GM12874 (cell line): ENCODE data around the gene YPEL5.

Experiments used
- TF ChIP-seq, protein P1 (sequence below): IDR thresholded peaks from 2 replicates; pipeline ENCODE4 v1.5.1; 2011; ENCODE audit warnings: low read depth, mild to moderate bottlenecking, control low read depth, low read length, moderate library complexity; ENCODE audit not compliant: insufficient read depth

Gene YPEL5

DNA sequence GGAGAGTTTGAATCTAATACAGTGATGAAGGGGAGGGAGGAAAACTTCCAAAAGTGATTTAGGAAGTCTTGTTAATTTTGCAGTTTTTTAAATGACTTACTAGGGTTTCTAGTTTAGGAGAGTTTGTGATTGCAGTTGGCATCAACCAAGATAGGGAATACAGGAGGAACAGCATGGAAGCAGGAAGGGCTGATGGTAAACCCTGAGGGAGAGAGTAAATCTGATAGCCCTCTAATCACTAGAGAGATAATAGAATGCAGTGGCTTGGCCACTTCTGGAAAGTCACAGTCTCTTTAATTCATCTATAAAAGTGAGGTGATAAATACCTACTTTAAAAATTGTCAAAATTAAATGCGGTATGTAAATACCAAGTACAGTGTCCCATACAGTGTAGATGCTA lies 5.6 kb downstream of the YPEL5 start:
- TF ChIP-seq, protein P1, sequence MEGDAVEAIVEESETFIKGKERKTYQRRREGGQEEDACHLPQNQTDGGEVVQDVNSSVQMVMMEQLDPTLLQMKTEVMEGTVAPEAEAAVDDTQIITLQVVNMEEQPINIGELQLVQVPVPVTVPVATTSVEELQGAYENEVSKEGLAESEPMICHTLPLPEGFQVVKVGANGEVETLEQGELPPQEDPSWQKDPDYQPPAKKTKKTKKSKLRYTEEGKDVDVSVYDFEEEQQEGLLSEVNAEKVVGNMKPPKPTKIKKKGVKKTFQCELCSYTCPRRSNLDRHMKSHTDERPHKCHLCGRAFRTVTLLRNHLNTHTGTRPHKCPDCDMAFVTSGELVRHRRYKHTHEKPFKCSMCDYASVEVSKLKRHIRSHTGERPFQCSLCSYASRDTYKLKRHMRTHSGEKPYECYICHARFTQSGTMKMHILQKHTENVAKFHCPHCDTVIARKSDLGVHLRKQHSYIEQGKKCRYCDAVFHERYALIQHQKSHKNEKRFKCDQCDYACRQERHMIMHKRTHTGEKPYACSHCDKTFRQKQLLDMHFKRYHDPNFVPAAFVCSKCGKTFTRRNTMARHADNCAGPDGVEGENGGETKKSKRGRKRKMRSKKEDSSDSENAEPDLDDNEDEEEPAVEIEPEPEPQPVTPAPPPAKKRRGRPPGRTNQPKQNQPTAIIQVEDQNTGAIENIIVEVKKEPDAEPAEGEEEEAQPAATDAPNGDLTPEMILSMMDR: no peak

DNA sequence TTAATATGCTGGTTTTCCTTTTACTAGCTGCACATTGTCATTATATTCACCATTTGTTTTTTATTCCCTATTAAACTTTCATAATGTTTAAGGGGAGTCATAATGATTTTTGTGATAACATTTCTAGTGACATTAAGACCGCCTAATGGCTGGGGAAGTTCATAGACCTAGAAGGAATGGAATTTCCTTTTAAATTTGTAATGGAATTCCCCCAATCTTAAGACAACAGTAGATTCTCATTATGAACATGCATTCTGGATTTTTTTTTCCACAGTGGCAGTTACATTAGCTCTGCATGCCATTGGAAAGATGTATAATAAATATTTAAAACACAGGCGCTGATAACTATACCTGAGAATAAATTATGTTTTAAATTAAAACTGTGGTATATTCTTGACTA lies 8.4 kb downstream of the YPEL5 start:
- TF ChIP-seq, protein P1: no peak

- TF ChIP-seq, protein P1: no peak
Measured at GRCh38 chr2:30155889-30156658, 9.3 kb downstream of the YPEL5 start.

DNA sequence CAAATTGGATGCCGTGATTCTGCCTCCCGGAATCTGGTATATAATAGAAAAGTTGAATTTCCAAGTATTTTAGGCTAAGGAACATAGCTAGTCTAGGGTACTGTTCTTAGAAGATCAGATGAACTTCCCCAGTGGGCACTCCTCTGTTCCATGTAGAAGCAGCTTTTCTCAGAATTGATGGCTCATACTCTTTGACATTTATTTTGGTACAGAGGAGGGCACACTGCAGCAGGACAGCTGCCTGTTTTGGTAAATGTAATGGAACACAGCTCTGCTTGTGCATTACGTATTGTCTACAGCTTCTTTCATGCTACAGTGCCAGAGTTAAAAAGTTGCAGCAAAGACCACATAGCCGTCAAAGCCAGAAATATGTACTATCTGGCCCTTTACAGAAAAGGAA lies 10.8 kb downstream of the YPEL5 start:
- TF ChIP-seq, protein P1: no peak

DNA sequence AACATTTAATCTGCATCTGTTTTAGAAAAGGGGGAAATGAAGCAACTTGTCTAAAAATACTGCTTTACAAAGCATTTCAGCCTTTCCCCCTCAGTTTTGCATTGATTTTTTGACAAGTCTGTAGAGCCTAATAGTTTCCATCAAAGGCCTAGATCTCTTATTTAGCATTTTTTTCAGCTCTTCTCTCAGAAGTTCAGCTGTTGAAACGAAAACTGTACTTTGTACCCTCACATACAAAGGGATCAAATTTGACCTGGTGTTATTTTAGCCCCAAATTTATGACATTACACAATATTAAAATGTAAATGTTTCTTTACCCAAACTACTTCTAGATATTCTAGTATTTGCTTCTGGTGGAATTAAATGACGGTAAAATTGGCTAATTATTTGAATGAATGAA lies 13.0 kb downstream of the YPEL5 start:
- TF ChIP-seq, protein P1: no peak

- TF ChIP-seq, protein P1: no peak
Measured at GRCh38 chr2:30161929-30162706, 15.3 kb downstream of the YPEL5 start.

DNA sequence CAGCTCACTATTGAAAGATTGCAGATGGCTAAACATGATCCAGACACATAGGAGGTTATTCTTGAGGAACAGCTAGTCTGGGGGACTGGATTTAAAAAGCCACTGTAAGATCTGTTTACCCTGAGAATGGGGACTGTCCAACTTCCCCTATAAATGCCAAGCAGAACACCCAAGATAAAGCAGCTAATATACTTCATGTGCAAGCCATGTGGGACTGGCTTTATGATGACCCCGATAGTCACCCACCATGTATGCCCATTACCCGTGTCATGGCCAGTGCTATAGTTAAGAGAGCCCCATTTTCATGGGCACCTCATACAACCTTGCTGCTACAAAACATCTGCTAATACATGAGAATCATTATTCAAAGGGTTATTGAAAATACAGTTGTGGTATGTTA lies 16.0 kb downstream of the YPEL5 start:
- TF ChIP-seq, protein P1: no peak
